ENCODE measurements around the gene RNF220. TPM values are rescaled to one million over a fixed set of nuclear protein-coding genes. Genes with fewer than 3 reads are reported as not detected.

RNF220 gene
- total and polyA plus RNA-seq, 9 of the 15 experiments (the other 6 are each of a cell fraction or from before 2014, with no cell fraction given) = 5.1 to 117 (median 66.9) TPM

GRCh38 chr1:44476891-44477290 lies 71.8 kb downstream of the RNF220 start:
- H3K4me3 ChIP-seq = no peak overlapping the region
- ChIA-PET CTCF (ENCODE audit: low intra/inter-chr PET ratio) (no interaction called here), POLR2A (interaction anchor here (0.7 to 2.7 kb wide), 3 partner anchors 9 to 135 kb away, joined by 3 to 15 read pairs (median 4); no protein-coding TSS in a partner anchor)
- no TSS peak for BruUV-seq (replicated peaks)
- no peak for FAIRE-seq
- H2AFZ ChIP-seq (ENCODE audit: low read depth, low read length) = no peak overlapping the region
- in situ Hi-C loops (cut with MboI) (no loop called here), intact Hi-C loops (cut with micrococcal nuclease) (no loop called here)
- H3K9me1 ChIP-seq (ENCODE audit: control insufficient read depth, insufficient read depth, low read length) = no peaks in the 10 kb centered on the region
- H3K9me3 ChIP-seq (replicated peaks; ENCODE audit: control insufficient read depth, insufficient read depth, low read depth, low read length) = no peaks in the 10 kb centered on the region
- ATAC-seq = no peak
- H3K36me3 ChIP-seq (ENCODE audit: control insufficient read depth, insufficient read depth, low read length) = no peaks in the 10 kb centered on the region
- H3K27me3 ChIP-seq (ENCODE audit: control insufficient read depth in 2 of 2, insufficient read depth in 2 of 2, low read length in 2 of 2) = peaks cover 37 to 55% of the 10 kb centered on the region in 2 experiments
- no peak for DNase-seq (ENCODE audit: extremely low read depth in 1 of 4, low spot score in 3 of 4)
- H4K20me1 ChIP-seq (replicated peaks; ENCODE audit: control insufficient read depth, insufficient read depth, low read length) = peaks cover 5% of the 10 kb centered on the region; the same call in 1 of the 2 replicates
- H3K27ac ChIP-seq (ENCODE audit: extremely low read depth, low read depth, low read length) = no peak overlapping the region
- no peak for TF ChIP-seq NCOA2 (IDR thresholded peaks at IDR 0.05; ENCODE audit: partially characterized antibody in 2 of 2)
- TF ChIP-seq SREBF1 (IDR thresholded peaks at IDR 0.05; ENCODE audit: borderline replicate concordance, low read depth, low read length) = no peak
- TF ChIP-seq JUNB (CRISPR knock-in tag; conservative IDR thresholded peaks at IDR 0.05) = no peak
- no peak for TF ChIP-seq E2F3 (CRISPR knock-in tag; IDR thresholded peaks at IDR 0.05)
- no peaks in the 10 kb centered on the region for H3K4me1 ChIP-seq (replicated peaks in 1 of 2; ENCODE audit: control insufficient read depth in 2 of 2, insufficient read depth in 2 of 2, low read length in 2 of 2)
- no peak overlapping the region for H3K9ac ChIP-seq (ENCODE audit: insufficient read depth in 1 of 2, low read depth in 2 of 2, low read length in 2 of 2)
- H3K4me2 ChIP-seq (ENCODE audit: insufficient read depth, low read length) = no peak overlapping the region
- no peaks in the 10 kb centered on the region for H3K79me2 ChIP-seq (ENCODE audit: control insufficient read depth, insufficient read depth, low read length)

DNA sequence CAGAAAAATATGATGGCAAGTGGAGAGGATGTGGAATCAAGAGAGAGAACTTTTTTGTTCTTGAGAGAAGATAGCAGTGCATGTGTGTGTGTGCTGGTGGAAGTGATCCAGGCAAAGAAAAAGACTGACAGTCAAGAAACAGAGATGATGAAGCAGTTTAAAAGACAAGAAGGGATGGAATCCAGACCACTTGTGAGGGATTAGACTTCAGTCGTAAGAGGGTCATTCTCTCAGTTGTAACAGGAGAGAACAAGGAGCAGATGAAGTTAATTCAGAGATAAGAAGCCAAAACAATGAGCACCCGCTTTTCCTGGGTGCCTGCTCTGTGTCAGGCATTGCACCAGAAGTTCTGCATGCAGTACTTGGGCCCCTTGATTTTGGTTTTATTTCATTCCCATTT lies 76.6 kb downstream of the RNF220 start:
- no peaks in the 10 kb centered on the region for H3K79me2 ChIP-seq (ENCODE audit: control insufficient read depth, insufficient read depth, low read length)
- no peaks in the 10 kb centered on the region for H3K36me3 ChIP-seq (ENCODE audit: control insufficient read depth, insufficient read depth, low read length)
- H3K9me1 ChIP-seq (ENCODE audit: control insufficient read depth, insufficient read depth, low read length) = no peaks in the 10 kb centered on the region
- ChIA-PET CTCF (ENCODE audit: low intra/inter-chr PET ratio) (no interaction called here), POLR2A (interaction anchor here (1.0 to 1.2 kb wide), 3 partner anchors 18 to 104 kb away, joined by 3 to 6 read pairs (median 5); no protein-coding TSS in a partner anchor)
- no peak for ATAC-seq
- in situ Hi-C loops (cut with MboI) = no loop called here
- H3K27ac ChIP-seq (ENCODE audit: extremely low read depth, low read depth, low read length) = no peak overlapping the region
- no TSS peak for BruUV-seq (replicated peaks)
- H3K9me3 ChIP-seq (replicated peaks; ENCODE audit: control insufficient read depth, insufficient read depth, low read depth, low read length) = no peaks in the 10 kb centered on the region
- H2AFZ ChIP-seq (ENCODE audit: low read depth, low read length) = no peak overlapping the region
- H3K27me3 ChIP-seq (ENCODE audit: control insufficient read depth in 2 of 2, insufficient read depth in 2 of 2, low read length in 2 of 2) = peaks cover 26 to 49% of the 10 kb centered on the region in 2 experiments
- peaks cover 1% of the 10 kb centered on the region; the same call in 1 of the 2 replicates for H4K20me1 ChIP-seq (replicated peaks; ENCODE audit: control insufficient read depth, insufficient read depth, low read length)
- TF ChIP-seq ZNF408 (CRISPR knock-in tag; IDR thresholded peaks at IDR 0.05; ENCODE audit: low read depth) (no peak), SAP30 (IDR thresholded peaks at IDR 0.05; ENCODE audit: borderline replicate concordance, insufficient read depth, low read depth, low read length, poor library complexity, severe bottlenecking) (no peak), RAD21 (CRISPR knock-in tag; conservative IDR thresholded peaks at IDR 0.05 in 1 of 2, IDR thresholded peaks at IDR 0.05 in 1 of 2) (no peak), ZNF41 (CRISPR knock-in tag; conservative IDR thresholded peaks at IDR 0.05) (no peak), DMBX1 (CRISPR knock-in tag; IDR thresholded peaks at IDR 0.05; ENCODE audit: borderline replicate concordance) (no peak), ZNF778 (CRISPR knock-in tag; IDR thresholded peaks at IDR 0.05) (no peak), SMARCA4 (IDR thresholded peaks at IDR 0.05) (no peak), ZNF431 (CRISPR knock-in tag; IDR thresholded peaks at IDR 0.05) (no peak), ILK (tag; IDR thresholded peaks at IDR 0.05; ENCODE audit: borderline replicate concordance, low read depth) (no peak), ZNF347 (CRISPR knock-in tag; IDR thresholded peaks at IDR 0.05; ENCODE audit: low read depth) (no peak), THRAP3 (IDR thresholded peaks at IDR 0.05; ENCODE audit: borderline replicate concordance) (no peak), COPS2 (conservative IDR thresholded peaks at IDR 0.05) (no peak)
- no peak overlapping the region for H3K4me3 ChIP-seq
- FAIRE-seq = no peak
- no peak overlapping the region for H3K9ac ChIP-seq (ENCODE audit: insufficient read depth in 1 of 2, low read depth in 2 of 2, low read length in 2 of 2)
- intact Hi-C loops (cut with micrococcal nuclease) = no loop called here
- no peak for DNase-seq (ENCODE audit: extremely low read depth in 1 of 4, low spot score in 3 of 4)
- H3K4me1 ChIP-seq (replicated peaks in 1 of 2; ENCODE audit: control insufficient read depth in 2 of 2, insufficient read depth in 2 of 2, low read length in 2 of 2) = peaks cover 5 to 16% of the 10 kb centered on the region in 2 experiments; a peak in 4 of 5 replicates
- WGBS (ENCODE audit: insufficient coverage, low coverage, missing lambda C conversion rate) = 0% methylated on average over 2 of the region's 2 CpGs
- no peak overlapping the region for H3K4me2 ChIP-seq (ENCODE audit: insufficient read depth, low read length)

All from K562 (cell line).